Right kidney (tissue), 1 donor: Measurements from ENCODE around the gene KCNG2.

Experiments used
- DNase-seq: peaks from one replicate; pipeline ENCODE4 v3.0.0-alpha.2; 2016

The KCNG2 gene

DNA sequence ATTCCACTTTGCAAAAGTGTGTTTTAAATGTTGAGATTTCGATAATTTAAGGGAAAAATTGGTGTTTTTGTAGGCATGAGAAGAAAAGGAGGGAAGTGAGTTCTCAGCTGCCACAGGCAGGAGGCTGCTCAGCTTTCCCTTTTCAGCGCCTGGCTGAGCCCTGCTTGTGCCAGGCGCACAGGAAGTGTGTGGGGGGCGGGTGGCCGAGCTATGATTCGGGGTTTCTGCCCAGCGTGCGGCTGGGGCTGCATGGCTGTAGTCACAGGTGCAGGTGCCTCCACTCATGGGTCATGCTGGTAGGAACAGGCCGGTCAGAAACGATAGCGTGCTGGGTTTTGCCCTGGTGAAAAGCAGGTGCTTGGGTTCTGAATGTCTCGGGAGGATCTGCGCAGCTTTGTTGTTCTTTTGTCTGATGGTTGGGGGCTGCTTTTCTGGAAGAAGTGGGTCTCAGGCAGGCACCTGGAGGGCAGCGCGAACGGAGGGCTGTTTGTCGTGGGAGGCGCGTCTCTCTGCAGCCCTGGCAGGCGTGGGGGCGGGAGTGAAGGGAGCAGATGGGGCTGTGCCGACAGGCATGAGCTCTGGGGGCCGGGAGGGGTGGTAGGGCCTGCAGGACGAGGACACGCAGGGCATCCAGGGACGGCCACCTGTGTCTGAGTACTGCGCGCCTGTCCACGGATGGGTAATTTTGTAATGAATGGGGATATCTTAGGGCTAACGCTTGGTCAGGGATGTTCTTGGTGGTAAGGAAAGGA is 2.1 kb downstream of the KCNG2 start:
- peak; percentile 55 for DNase-seq

DNA sequence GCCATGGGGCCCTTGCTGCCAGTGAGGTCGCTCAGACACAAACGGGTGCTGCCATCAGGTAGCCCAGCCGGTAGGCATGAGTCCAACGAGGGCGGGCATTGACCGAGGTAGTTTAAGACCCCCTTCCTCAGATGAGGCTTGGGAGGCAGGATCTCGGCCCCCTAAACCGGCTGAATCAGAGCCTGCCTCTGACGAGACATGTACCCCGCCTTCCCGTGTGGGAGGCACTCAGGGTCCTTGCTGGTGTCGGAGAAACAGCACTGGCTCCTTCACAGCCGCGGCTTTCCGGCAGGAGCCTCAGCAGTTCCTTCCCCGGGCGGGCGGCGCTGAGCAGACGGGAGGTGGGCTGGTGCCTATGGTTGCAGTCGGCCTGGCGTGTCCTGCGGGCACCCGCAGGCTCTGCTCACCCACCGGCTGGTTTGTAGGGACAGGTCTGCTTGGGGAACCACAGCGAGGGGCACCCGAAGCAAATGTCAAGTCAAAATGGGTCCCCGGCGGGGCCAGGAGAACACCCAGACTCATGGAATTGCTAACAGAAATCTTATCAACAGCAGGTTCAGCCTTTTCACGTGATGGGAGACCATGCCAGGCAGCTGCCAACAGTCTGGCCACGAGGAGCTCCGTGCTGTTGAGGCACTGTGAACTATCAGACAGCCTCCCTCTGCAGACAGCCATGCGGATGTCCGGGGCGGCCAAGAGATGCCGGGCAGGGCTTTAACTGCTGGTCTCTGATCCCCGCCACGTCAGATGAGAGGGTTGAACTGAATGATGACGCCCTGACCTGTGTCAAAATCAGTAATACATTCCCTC is 2.8 kb downstream of the KCNG2 start:
- peak; percentile 61 for DNase-seq

DNA sequence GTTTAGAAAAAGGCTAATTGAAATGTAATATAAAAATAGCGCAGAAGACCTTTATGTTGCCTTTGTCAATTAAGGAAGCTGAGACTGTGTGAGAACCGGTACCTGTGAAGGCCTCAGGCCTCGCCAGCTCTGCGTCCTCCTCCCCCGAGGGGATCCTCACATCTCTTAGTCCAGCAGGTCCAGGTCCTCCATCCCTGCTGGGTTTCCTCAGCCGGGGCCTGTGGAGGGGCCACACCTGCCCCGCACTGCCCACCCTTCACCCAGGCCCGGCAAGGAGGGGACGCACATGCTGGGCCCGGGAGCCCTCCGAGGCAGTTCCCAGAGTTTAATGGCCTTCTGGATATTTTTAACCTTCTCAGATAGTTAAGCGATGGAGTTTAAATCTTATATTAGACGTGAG is 3.5 kb downstream of the KCNG2 start:
- DNase-seq, result no peak

DNA sequence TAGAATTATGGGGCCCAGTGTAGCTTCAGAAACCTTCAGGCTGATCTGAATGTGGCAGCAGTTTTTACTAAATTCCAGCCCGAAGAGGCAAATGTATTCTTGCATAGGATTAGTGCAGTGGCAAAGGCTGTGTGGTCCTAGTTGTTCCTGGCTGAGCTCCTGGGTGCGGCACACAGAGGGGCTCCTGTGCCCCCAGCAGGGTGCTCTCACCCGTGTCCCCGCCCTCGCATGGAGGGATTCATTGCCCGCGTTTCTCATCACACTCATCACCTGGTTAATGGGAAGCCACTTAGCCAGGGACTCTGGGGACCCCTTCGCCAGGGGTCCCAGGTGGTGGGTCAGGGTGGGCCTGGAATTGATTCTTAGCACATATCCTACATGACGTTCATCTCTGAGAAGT is 3.9 kb downstream of the KCNG2 start:
- no peak for DNase-seq

DNA sequence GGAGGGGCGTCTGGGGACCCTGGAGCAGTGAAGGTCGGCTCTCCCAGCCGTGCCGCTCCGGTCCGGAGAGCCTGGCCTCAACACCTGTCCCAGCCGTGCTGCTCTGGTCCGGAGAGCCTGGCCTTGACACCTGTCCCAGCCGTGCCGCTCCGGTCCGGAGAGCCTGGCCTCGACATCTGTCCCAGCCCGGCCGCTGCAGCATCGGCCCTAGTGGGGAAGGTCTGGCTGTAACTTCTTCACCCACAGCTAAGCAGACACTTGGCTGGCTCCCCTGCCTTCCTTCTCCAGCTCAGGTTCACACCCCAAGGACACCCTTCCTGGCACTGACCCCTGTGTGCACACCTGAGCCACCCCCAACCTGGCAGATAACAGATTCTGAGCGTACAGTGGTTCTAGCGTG is 4.6 kb downstream of the KCNG2 start:
- DNase-seq, result no peak

DNA sequence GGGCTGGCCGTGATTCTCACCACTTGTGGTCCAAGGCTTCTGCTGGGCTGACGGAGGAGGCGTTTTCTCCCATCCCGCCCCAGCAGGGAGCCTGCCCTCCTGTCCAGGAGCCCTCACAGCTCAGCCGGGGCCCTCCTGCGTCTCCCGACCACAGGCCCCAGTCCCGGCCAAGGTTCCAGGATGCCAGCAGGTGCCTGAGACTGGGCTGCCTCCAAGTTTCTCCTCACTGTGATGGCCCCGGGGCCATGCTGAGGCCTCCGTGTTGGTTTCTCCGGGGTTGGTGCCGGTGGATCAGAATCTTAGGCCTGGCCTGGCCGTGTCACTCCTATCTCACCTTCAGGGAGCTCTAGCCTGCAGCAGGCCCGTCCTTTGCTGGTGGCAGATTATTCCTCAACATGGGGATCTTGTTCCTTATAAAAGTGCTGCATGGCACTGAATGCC is 5.9 kb downstream of the KCNG2 start:
- no peak for DNase-seq

DNA sequence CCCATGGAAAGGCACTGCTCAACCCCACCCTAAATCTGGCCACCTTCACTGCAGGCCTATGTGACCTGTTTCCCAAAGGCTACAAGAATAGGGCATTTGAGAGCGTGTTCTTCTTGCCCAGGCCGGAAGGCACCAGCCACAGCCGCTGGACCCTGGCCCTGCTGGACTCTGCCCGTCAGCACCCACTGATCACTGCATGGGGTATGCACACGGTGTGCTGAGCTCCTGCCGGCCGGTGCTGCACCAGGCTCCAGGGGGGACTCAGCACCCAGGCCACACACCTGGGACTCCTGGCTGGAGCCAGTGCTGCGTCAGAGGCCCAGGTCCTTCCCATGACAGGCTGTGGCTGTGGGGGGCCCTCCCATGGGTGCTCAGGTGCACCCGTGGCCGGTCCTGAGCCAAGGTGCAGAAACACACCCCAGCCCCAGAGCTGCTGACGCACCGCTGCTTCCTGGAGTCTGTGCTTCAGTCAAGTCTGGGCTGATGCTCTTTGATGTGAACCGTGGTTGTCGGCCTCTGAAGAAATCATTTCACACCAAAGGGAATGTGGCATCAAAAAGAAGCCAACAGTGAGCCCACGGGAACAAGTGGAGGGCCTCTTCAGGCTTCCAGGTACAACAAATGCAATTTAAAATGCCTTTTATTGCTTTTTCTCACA is 6.5 kb downstream of the KCNG2 start:
- no peak for DNase-seq

DNA sequence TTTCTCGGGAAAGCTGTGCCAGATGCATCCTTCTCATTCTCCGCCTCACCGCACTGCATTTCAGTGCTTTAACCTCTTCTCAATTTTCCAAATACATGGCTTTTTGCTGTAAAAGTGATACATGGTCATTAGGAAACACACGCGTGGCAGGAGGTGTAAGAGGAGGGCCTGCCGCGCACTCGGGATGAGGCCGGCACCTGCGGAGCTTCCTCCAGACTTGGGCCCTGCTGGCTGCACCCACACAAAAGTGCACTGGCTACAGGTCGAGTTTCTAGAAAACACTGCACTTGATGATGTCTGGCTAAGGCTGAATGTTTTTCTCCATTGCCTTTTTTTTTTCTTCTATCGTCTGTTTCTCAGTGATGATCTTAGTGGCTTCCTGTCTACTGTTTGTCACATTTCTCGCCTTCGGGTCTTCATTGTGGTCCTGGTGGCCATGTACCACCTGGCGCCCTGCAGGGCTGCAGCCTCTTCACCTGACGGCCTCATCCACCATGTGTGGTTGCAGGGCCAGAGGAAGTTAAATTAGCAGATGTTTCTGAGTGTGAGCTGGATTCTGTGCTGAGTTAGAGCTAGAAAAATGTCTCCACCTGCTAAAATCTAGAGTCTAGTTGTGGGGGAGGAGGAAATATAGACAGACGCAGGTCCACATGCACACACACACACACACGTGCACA is 7.6 kb downstream of the KCNG2 start:
- no peak for DNase-seq

DNA sequence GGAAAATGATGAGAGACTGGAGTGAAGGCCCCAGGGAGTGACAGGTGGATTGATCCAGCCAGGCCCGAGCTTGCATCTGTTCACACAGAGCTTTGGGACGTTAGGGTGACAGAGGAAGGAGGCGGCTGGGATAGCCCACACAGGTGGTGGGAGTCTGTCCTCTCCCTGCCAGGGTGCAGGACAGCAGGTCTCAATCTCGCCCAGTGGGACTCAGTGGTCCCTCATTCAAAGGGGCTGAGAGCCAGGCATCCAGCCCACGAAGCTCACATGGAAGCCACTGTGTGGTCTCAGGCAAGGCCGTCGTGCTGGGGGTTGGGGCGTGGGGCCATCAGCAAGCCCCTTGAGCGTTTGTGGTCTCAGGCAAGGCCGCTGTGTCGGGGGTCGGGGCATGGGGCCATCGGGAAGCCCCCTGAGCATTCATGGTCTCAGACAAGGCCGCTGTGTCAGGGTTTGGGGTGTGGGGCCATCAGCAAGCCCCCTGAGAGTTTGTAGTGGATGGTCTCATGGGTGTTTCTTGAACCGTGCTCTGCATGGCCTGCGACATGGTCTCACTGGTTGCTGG is 8.3 kb downstream of the KCNG2 start:
- no peak for DNase-seq

DNA sequence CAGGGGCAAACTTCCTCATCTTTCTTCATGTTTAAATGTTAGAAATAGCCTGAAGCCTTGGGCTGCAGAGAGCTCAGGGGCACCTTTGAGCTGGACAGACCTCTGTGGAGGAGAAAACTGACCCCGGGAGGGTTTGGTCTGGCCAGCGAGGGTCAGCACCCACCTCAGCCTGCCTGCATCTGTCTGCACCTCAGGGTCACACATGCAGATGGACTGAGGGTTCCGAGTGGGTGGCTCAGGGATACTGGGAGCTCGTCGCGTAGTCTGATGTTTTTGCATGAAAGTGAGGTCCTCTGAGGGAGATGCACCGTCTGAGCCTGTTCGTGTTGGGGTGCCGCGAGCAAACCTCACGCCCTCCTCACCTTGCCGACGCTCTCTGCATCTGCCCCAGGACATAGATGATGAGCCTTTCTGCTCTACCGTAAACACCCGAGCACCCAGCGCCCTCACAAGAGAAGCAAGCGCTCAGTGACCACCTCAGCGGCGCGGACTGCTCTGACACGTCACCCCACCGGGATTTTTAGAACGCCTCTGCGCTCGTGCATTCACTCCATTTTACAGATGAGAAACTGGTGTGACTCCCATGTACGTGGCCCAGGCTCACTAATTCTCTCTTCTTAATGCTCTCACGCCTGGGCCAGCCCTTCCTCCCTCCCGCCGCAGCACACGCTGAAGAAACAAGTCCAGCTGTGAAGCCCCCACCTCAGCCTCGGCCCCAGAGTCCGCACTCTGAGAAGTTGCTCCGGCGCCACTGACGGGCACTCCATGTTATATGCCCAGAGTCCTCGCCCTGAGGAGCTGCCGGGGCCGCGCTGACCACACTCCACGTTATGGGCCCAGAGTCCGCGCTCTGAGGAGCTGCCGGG is 9.5 kb downstream of the KCNG2 start:
- DNase-seq, result no peak

DNA sequence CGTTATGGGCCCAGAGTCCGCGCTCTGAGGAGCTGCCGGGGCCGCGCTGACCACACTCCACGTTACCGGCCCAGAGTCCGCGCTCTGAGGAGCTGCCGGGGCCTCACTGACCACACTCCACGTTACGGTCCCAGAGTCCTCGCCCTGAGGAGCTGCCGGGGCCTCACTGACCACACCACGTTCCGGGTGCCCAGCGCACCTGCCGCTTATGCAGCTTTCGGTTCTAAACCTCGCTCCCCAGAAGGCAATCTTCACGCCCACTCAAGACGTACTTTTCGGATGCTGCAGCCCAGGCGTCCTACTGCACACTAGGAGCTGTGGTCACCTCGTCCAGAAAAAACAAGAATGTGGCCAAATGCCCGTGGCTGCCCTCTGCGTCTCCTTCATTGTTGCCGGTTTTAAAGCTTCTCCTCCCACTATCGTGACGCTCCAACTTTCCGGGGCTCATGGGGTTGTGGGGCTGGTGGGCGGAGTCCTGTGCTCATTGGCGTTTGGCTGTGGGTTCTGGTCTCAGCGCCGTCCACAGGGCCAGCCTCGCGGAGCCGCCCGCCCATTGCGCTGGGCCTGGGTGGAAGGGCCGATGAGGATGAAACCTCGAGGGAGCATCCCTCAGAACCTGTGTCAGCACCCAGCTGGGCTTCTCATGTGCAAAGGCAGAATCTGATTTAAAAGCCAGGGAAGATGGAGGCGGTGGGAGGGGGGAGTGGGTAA is 11.9 kb downstream of the KCNG2 start:
- DNase-seq, result no peak

DNA sequence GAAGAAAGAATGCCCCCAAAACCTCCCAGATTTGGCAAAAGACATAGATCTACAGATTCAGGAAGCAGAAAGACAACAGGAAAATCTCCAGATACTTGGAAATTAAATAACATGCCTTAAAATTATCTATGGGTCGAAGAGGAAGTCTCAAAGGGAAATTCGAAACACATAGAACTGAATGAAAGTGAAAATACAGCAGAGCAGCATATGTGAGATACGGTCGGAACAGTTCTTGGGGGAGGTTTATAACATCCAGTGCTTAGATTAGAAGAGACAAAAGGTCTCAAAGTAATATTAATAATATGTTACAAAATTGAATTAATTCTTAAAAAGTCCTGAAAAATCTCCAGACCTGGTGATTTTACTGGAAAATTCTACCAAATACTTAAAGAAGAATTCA is 14.3 kb downstream of the KCNG2 start:
- no peak for DNase-seq

DNA sequence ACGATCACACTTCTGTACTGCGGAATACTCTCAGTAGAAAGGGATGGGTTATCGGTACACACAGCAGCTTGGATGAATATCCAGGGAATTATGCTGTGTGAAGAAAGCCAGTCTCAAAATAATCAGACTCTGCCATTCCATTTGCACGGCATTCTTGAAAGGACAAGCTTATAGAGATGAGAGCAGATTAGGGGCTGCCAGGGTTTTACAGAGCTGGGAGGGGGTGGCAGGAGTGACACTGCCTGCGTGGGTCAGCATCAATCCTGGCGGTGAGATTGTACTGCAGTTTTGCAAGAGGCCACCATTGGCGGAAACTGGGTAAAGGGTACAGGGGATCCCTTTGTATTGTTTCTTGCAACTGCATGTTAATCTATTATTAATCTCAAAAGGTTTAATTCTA is 16.6 kb downstream of the KCNG2 start:
- DNase-seq, result no peak

DNA sequence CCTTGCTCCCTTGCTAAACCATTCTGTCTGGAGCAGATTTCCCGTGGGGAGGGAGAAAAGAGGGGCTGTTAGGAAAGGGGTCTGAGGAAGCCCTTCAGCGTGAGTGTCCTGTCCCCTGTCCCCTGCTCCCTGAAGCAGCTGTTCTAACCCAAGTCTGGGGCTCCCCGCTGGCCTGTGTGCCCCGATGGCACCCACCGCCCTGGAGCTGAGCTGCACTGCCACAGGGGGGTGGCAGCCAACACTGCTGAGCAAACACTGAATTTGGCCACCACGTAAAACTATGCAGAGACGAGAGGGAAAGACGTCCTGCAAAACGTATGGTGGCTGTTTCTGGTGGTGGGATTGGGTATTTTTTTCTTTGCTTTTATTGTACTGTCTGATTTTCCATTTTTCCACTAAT is 17.9 kb downstream of the KCNG2 start:
- DNase-seq, result no peak

DNA sequence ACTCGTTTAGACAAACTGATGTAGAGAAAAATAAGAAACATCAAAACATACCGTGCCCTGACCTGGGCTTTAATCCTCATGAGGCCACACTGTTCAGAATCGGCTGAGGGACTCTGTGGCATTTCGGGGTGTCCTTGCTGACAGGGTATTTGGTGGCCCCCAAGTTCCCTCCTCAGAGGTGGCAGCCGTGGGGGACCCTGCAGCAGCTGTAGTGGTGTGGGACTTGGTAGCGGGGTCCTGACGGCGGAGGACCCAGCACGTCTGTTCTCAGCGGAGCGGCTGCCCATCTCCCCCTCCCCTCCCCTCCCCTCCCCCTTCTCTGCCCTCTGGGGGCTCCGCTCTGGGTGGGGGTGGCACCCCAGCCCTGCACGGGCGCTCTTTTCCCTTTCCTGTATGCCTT is 18.4 kb downstream of the KCNG2 start:
- no peak for DNase-seq

DNA sequence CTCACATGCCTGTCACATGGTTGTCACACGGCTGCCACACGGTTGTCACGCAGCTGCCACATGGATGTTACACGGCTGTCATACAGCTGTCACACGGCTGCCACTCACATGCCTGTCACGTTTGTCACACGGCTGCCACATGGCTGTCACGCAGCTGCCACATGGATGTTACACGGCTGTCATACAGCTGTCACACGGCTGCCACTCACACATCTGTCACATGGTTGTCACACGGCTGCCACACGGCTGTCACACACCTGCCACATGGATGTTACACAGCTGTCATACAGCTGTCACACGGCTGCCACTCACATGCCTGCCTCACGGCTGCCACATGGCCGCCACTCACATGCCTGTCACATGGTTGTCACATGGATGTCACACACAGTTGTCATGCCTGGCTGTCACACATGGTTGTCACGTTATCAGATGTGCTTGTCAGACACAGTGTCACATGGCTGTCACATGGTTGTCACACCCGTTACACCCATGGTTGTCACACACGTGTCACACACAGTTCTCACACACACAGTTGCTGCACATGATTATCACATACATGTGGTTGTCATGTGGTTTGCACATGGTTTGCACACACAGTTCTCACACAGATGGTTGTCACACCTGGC is 19.4 kb downstream of the KCNG2 start:
- no peak for DNase-seq

DNA sequence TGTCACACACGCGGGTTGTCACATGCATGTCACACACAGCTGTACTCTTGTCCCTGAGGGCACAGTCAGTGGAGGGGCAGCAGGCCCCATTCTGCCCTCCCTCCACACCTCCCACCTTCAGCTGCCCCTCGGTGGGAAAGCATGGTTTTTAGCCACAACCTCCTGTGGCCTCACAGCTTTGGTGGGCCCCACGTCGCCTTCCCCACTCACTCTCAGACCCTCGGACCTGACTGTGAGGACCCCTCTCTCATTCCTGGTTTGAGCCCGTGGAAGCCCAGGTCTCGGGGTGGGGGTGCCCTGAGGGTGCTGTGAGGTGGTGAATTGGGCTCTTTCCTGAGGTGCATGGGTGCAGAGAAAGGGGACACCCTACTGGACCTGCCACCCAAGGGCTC is 19.9 kb downstream of the KCNG2 start:
- DNase-seq, result no peak

DNA sequence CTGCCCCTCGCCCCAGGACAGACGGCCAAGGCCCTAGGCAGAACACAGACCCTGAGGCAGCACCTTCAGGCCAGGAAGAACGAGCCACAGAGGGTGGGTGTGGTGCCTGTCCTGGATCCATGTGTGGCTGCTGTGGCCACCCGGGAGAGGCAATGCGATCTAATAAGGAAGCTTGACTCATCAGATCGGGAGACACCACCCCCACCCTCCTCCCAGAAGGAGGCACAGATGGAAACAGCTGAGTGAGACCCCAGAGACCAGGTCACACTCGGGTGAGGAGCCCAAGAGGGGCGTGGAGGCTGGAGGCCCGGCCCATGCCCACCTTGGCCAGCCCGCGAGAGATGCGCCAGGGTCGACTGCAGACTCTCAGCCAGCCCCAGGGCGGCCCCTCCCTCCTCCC is 20.3 kb downstream of the KCNG2 start:
- no peak for DNase-seq

DNA sequence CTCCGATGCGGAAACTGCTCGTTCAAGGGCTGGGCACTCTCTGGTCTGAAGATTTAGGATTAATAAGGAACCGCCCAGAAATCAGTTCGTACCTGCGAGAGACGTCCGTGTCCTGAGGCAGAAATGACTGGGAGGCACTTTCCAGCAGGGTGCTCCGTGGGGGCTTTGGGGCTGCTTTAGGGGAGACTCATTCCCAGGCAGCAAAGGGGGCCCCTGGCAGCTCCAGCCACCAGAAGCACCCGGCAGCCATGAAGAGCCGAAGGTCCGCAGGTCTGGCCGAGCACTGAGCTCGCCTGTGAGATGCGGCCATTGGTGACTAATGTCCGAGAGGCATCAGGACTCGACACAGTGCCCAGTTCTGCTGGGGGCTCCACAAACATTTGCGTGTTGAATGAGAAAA is 20.9 kb downstream of the KCNG2 start:
- no peak for DNase-seq
